OCI-LY3 (cell line): ENCODE data around the gene WASF2.
A peak's percentile ranks its signal among the peaks of the same experiment; 100 is the strongest.

Experiments
- H2AFZ ChIP-seq: fragments of 200-600, 300-600 bp; shearing (Covaris generic); 2 replicates; pipeline ENCODE4 v1.6.0; 2014; ENCODE audit warnings: antibody characterized with exemption, low read depth, low read length
- H3K27ac ChIP-seq: fragments of 200-600, 300-600 bp; sonication (generic); 2 replicates; pipeline ENCODE4 v1.5.1; 2014; ENCODE audit warnings: mild to moderate bottlenecking, low read length, moderate library complexity, mixed read lengths
- H3K27me3 ChIP-seq: fragments of 200-600, 300-600 bp; sonication (generic); 2 replicates; pipeline ENCODE4 v1.6.1; 2014; ENCODE audit warnings: low read depth, low read length, mixed read lengths
- H3K36me3 ChIP-seq: fragments of 200-600, 300-600 bp; sonication (generic); replicated peaks from 2 replicates; pipeline ENCODE3; 2014; ENCODE audit warnings: low read depth, low read length, mixed read lengths
- H3K4me1 ChIP-seq: fragments of 300-600, 200-600 bp; sonication (generic); 2 replicates; pipeline ENCODE4 v1.6.1; 2014; ENCODE audit warnings: low read length, mixed read lengths
- H3K4me2 ChIP-seq: fragments of 200-600, 300-600 bp; sonication (generic); 2 replicates; pipeline ENCODE4 v1.6.1; 2014; ENCODE audit warnings: low read length, mixed read lengths
- H3K4me3 ChIP-seq: fragments of 300-600, 200-600 bp; sonication (generic); 2 replicates; pipeline ENCODE4 v1.5.1; 2014; ENCODE audit warnings: antibody characterized with exemption, mild to moderate bottlenecking, low read length, moderate library complexity
- H3K79me2 ChIP-seq: fragments of 300-600, 200-600 bp; shearing (Covaris generic); 2 replicates; pipeline ENCODE4 v1.6.1; 2014; ENCODE audit warnings: mild to moderate bottlenecking, low read length, mixed read lengths
- H3K9ac ChIP-seq: fragments of 300-600, 200-600 bp; shearing (Covaris generic); 2 replicates; pipeline ENCODE4 v1.6.0; 2014; ENCODE audit warnings: mild to moderate bottlenecking, low read length, moderate library complexity
- H3K9me3 ChIP-seq: fragments of 200-600, 300-600 bp; shearing (Covaris generic); 2 replicates; pipeline ENCODE4 v1.6.1; 2014; ENCODE audit warnings: low read length, mixed read lengths; ENCODE audit not compliant: insufficient read depth
- H4K20me1 ChIP-seq: fragments of 200-600, 300-600 bp; sonication (generic); 2 replicates; pipeline ENCODE4 v1.6.1; 2016; ENCODE audit warnings: low read length, mixed read lengths; ENCODE audit not compliant: insufficient read depth
- CTCF ChIP-seq: fragments of 200-600, 300-600 bp; sonication (generic); IDR thresholded peaks from 2 replicates; pipeline ENCODE4 v1.5.1; 2014; ENCODE audit warnings: antibody characterized with exemption, low read length, low read depth
- EZH2phosphoT487 ChIP-seq: fragments of 200-600 bp; shearing (Covaris generic); IDR thresholded peaks from 2 replicates; pipeline ENCODE4 v1.6.1; 2018; ENCODE audit warnings: antibody characterized with exemption, mixed run types, low read depth

WASF2 gene

DNA sequence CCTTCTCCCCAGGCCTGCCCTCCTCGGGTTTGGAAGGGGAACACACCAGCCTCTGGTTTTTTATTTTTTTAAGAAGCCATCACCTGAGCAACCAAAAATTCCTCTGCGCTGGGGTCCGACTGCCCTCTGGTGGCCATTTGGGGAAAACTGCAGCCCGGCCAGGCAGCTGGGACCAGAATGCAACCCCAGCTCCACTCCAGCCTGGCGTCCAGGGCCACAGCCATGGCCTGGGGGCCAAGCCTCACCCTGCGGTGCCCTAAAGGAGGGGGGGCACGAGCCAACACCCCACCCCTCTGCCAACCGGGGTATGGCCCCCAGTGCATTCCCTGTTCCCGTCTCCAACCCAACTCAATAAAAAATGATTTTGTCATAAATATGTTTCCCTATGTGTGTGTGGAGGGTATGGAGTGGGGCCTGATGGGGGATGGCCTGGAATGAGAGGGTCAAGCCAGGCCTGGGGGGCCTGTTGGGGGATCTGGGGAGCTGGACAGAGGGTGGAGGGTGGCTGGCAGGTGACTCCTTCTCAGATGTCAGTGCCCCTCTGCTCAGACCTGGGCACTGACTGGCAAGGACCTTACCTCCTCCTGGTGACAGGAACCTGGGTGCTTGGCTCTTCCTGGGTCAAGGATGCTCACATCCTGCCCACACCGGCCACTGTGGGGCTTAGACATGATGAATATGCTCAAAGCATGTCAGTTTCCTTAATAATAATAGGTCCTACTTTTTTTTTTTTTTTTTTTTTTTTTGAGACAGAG is 94.3 kb downstream of the WASF2 start:
- no peak overlapping the region for H2AFZ ChIP-seq
- peaks cover 10% of the 10 kb centered on the region; the same call in 1 of the 2 replicates for H3K4me1 ChIP-seq
- H3K79me2 ChIP-seq, result no peaks in the 10 kb centered on the region
- H3K36me3 ChIP-seq, result no peaks in the 10 kb centered on the region
- TF ChIP-seq CTCF (peak; percentile 78), EZH2phosphoT487 (no peak)
- no peak overlapping the region for H3K27ac ChIP-seq
- H3K27me3 ChIP-seq, result no peaks in the 10 kb centered on the region
- peak overlapping the region; percentile 52 for H3K4me2 ChIP-seq
- no peaks in the 10 kb centered on the region for H3K9me3 ChIP-seq
- H3K9ac ChIP-seq, result peak overlapping the region; percentile 24; the same call in 1 of the 2 replicates
- no peaks in the 10 kb centered on the region for H4K20me1 ChIP-seq
- 0 out of 2 replicates have a peak overlapping the region, but pooled peaks have one; percentile 13 for H3K4me3 ChIP-seq

GRCh38 chr1:27394925-27395324 is 95.0 kb downstream of the WASF2 start:
- Histone ChIP-seq H3K4me2 (no peak overlapping the region), H3K9ac (no peak overlapping the region), H3K4me3 (no peak overlapping the region), H4K20me1 (no peaks in the 10 kb centered on the region), H3K9me3 (no peaks in the 10 kb centered on the region), H3K79me2 (no peaks in the 10 kb centered on the region), H3K4me1 (peaks cover 10% of the 10 kb centered on the region; the same call in 1 of the 2 replicates), H3K27me3 (no peaks in the 10 kb centered on the region), H3K27ac (no peak overlapping the region), H2AFZ (no peak overlapping the region), H3K36me3 (no peaks in the 10 kb centered on the region)
- no peak for TF ChIP-seq CTCF
- no peak for TF ChIP-seq EZH2phosphoT487

GRCh38 chr1:27394282-27394658 is 95.7 kb downstream of the WASF2 start:
- Histone ChIP-seq H3K9me3 (no peaks in the 10 kb centered on the region), H3K4me2 (no peak overlapping the region), H4K20me1 (no peaks in the 10 kb centered on the region), H3K4me1 (peaks cover 10% of the 10 kb centered on the region; the same call in 1 of the 2 replicates), H3K36me3 (no peaks in the 10 kb centered on the region), H2AFZ (no peak overlapping the region), H3K79me2 (no peaks in the 10 kb centered on the region), H3K27ac (no peak overlapping the region), H3K4me3 (no peak overlapping the region), H3K27me3 (no peaks in the 10 kb centered on the region), H3K9ac (no peak overlapping the region)
- TF ChIP-seq CTCF (no peak), EZH2phosphoT487 (no peak)

DNA sequence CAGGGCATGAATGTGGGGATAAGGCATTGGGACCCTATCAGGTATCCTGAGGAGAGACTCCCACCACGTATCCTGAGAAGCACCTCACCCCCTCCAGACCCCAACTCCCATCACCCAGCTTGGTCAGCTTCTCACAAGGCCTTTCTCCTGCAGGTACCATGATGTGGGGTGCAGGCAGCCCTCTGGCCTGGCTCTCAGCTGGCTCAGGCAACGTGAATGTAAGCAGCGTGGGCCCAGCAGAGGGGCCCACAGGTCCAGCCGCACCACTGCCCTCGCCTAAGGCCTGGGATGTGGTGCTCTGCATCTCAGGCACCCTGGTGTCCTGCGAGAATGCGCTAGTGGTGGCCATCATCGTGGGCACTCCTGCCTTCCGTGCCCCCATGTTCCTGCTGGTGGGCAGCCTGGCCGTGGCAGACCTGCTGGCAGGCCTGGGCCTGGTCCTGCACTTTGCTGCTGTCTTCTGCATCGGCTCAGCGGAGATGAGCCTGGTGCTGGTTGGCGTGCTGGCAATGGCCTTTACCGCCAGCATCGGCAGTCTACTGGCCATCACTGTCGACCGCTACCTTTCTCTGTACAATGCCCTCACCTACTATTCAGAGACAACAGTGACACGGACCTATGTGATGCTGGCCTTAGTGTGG is 96.2 kb downstream of the WASF2 start:
- no peak overlapping the region for H3K4me3 ChIP-seq
- no peaks in the 10 kb centered on the region for H3K79me2 ChIP-seq
- no peak overlapping the region for H3K27ac ChIP-seq
- 0 out of 2 replicates have a peak overlapping the region, but pooled peaks have one; percentile 98 for H3K4me2 ChIP-seq
- TF ChIP-seq EZH2phosphoT487 (no peak), CTCF (no peak)
- H4K20me1 ChIP-seq, result no peaks in the 10 kb centered on the region
- no peaks in the 10 kb centered on the region for H3K9me3 ChIP-seq
- H3K27me3 ChIP-seq, result no peaks in the 10 kb centered on the region
- H3K4me1 ChIP-seq, result peaks cover 10% of the 10 kb centered on the region; the same call in 1 of the 2 replicates
- no peak overlapping the region for H3K9ac ChIP-seq
- no peaks in the 10 kb centered on the region for H3K36me3 ChIP-seq
- no peak overlapping the region for H2AFZ ChIP-seq
